Stomach (tissue), 9 donors: Measurements from ENCODE around the gene EIPR1. TPM values are rescaled to one million over a fixed set of nuclear protein-coding genes. Genes with fewer than 3 reads are reported as not detected.

Source experiments
- DNase-seq, 2 donors: peaks; one replicate each; pipeline versions ENCODE4 v3.0.0 to v3.0.0-alpha.2; 2013 to 2019
- H3K27ac ChIP-seq, 5 donors: fragments of 200-600 bp in 4 of 5; sonication (generic) in 4 of 5; one replicate each; pipeline ENCODE4 v1.5.1; 2013 to 2019; ENCODE audit warnings: mild to moderate bottlenecking in 1 of 5, moderate library complexity in 1 of 5
- H3K27me3 ChIP-seq, 3 donors: fragments of 200-600 bp; sonication (generic); one replicate each; pipeline ENCODE4 v1.5.1; 2017 to 2019; ENCODE audit warnings: mixed run types in 1 of 3
- H3K36me3 ChIP-seq, 4 donors: fragments of 200-600 bp; sonication (generic); 1 replicate in 3 of 4; 2 replicates in 1 of 4; pipeline ENCODE4 v1.5.1; 2016 to 2019
- H3K4me1 ChIP-seq, 4 donors: fragments of 200-600 bp; sonication (generic); one replicate each; pipeline ENCODE4 v1.5.1; 2016 to 2019
- H3K4me3 ChIP-seq, 4 donors: fragments of 200-600 bp; sonication (generic) in 3 of 4; one replicate each; pipeline ENCODE4 v1.5.1; 2016 to 2019; ENCODE audit warnings: mild to moderate bottlenecking in 1 of 4
- H3K9me3 ChIP-seq, 4 donors: fragments of 200-600 bp; sonication (generic); one replicate each; pipeline ENCODE4 v1.5.1; 2016 to 2019
- CTCF ChIP-seq, 7 experiments: fragments of 450-650 bp in 4 of 7; fragments of 200-600 bp in 3 of 7; sonication (generic) in 3 of 7; IDR thresholded peaks; one replicate each; pipeline ENCODE4 v1.5.1; 2016 to 2019; ENCODE audit warnings: antibody characterized with exemption in 7 of 7, control low read depth in 2 of 7, mild to moderate bottlenecking in 1 of 7
- EP300 ChIP-seq: sonication (generic); formaldehyde crosslinking; IDR thresholded peaks from one replicate; pipeline ENCODE4 v1.6.1; 2017; ENCODE audit warnings: antibody characterized with exemption
- POLR2A ChIP-seq, 4 donors: fragments of 450-650 bp; IDR thresholded peaks; one replicate each; pipeline ENCODE4 v1.6.1; 2016; ENCODE audit warnings: antibody characterized with exemption in 4 of 4, control low read depth in 2 of 4, mild to moderate bottlenecking in 1 of 4, moderate library complexity in 1 of 4
- POLR2AphosphoS5 ChIP-seq, 3 donors: sonication (generic); formaldehyde crosslinking; IDR thresholded peaks; one replicate each; pipeline ENCODE4 v1.6.1; 2016; ENCODE audit warnings: antibody characterized with exemption in 3 of 3
- WGBS, 5 donors: extraction: QIAGEN DNeasy Blood & Tissue Kit in 3 of 5; methylation state at CpG; one replicate each; pipeline versions ENCODE4 v1.1.5 to v1.1.7; 2013 to 2018; 5-methylcytosine and 5-hydroxymethylcytosine counted together
- intact Hi-C: fragments of 100-400 bp; cut with DNase I; formaldehyde crosslinking; loops from one replicate; pipeline ENCODE4 v1.15.1; 2023; ENCODE audit warnings: low total_unique reads
- polyA plus RNA-seq, 3 donors: library from polyadenylated mRNA; stranded (reverse); fragments of 200-250 nt; gene quantifications; one replicate each; pipeline ENCODE4 v1.2.3, GENCODE V29; 2013
- total RNA-seq, 5 donors: library from RNA; depleted of rRNA; stranded (reverse); fragments of >200 nt; gene quantifications; one replicate each; pipeline versions ENCODE4 v1.1.0 to v1.2.3, GENCODE V29; 2014 to 2016
- donor health status: healthy with polysubstance abuse.
- donor health status: Bipolar disorder and iron deficiency.
- donor health status: healthy.

Gene EIPR1
- total and polyA plus RNA-seq, 8 donors, result 1.2 to 39.4 (median 12.7) TPM

GRCh38 chr2:3160751-3161330 is 216.8 kb downstream of the EIPR1 start:
- peaks cover 0 to 18% (median 6%) of the 10 kb centered on the region in 4 donors for H3K36me3 ChIP-seq
- peaks cover 0 to 29% (median 20%) of the 10 kb centered on the region in 4 donors for H3K9me3 ChIP-seq
- no peak overlapping the region for H3K27ac ChIP-seq
- H3K27me3 ChIP-seq, result no peaks in the 10 kb centered on the region
- DNase-seq, result no peak
- WGBS, 5 donors, result 69 to 95% (median 91%) methylated on average over 6 of the region's 6 CpGs
- TF ChIP-seq EP300 (no peak), CTCF (IDR thresholded peaks at IDR 0.05) (no peak), POLR2A (IDR thresholded peaks at IDR 0.05) (no peak), POLR2AphosphoS5 (IDR thresholded peaks at IDR 0.05) (no peak)
- intact Hi-C loops, result no loop called here
- H3K4me1 ChIP-seq, result no peaks in the 10 kb centered on the region
- H3K4me3 ChIP-seq, result no peak overlapping the region

DNA sequence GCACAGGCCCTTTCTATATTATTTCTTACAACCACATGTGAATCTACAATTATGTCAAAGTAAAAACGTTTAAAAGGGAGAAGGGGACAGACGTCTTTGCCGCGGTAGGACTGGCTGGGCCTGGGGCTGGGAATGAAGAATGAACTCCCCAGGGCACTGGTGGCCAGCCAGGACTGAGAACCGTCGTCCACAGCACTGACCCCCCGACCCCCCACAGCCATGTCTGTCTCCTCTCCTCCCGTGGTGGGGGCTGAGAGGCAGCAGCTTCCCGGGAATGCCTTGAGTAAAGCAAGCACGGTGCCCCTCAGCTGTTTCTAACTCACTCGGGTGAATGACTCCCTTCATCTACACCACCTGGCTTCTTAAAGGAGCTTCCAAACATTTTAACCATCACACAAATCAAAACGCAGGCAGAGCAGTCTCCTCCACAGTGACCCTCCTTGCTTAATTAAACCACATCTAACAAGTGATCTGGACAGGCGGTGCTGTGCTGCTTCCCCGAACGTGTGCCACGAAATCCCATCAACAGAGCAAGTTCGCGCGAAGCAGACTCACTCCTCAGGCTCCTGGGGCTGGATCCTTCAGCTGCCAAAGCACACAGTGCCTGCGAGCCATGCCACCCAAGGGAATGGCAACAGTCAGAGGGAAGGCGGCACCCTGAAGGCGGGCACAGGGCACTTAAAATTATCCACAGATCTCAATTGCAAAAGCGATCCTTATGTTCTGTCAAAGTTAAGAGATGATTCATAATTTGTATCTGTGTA is 217.7 kb downstream of the EIPR1 start:
- DNase-seq, result no peak
- 80 to 91% (median 85%) methylated on average over 22 to 23 of the region's 23 CpGs for WGBS, 5 donors
- peaks cover 0 to 18% (median 6%) of the 10 kb centered on the region in 4 donors for H3K36me3 ChIP-seq
- peaks cover 0 to 26% (median 17%) of the 10 kb centered on the region in 4 donors for H3K9me3 ChIP-seq
- TF ChIP-seq POLR2A (IDR thresholded peaks at IDR 0.05), result no peak
- no peak for TF ChIP-seq CTCF (IDR thresholded peaks at IDR 0.05)
- TF ChIP-seq EP300, result no peak
- no peak for TF ChIP-seq POLR2AphosphoS5 (IDR thresholded peaks at IDR 0.05)
- intact Hi-C loops, result no loop called here
- no peak overlapping the region for H3K27ac ChIP-seq
- no peaks in the 10 kb centered on the region for H3K4me1 ChIP-seq
- H3K4me3 ChIP-seq, result no peak overlapping the region
- H3K27me3 ChIP-seq, result no peaks in the 10 kb centered on the region

DNA sequence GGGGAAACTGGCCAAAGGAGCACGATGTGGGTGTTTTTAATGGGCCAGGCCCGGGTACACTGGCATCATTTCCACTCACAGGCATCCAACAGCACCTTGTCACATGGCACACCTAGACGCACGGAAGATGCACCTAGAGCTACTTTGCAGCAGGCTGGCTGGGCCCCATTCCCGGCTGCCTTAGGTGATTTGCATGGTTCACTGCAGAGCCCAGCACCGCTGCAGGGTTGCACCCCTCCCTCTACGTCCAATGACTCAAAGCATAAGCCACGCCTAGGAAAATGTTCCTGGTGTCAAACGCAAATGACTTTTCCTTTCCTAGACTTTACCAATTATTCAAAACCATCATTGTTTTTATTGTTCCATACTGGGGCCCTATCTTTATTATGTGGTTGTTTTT is 222.9 kb downstream of the EIPR1 start:
- H3K9me3 ChIP-seq, result peaks cover 0 to 10% (median 2%) of the 10 kb centered on the region in 4 donors
- DNase-seq, result no peak
- peaks cover 0 to 20% (median 0%) of the 10 kb centered on the region in 4 donors for H3K36me3 ChIP-seq
- intact Hi-C loops, result no loop called here
- H3K4me3 ChIP-seq, result no peak overlapping the region
- WGBS, 5 donors, result 81 to 88% (median 87%) methylated on average over 9 of the region's 9 CpGs
- H3K27me3 ChIP-seq, result no peaks in the 10 kb centered on the region
- H3K27ac ChIP-seq, result no peak overlapping the region
- TF ChIP-seq EP300 (no peak), POLR2AphosphoS5 (IDR thresholded peaks at IDR 0.05) (no peak), POLR2A (IDR thresholded peaks at IDR 0.05) (no peak), CTCF (IDR thresholded peaks at IDR 0.05) (no peak)
- no peaks in the 10 kb centered on the region for H3K4me1 ChIP-seq

DNA sequence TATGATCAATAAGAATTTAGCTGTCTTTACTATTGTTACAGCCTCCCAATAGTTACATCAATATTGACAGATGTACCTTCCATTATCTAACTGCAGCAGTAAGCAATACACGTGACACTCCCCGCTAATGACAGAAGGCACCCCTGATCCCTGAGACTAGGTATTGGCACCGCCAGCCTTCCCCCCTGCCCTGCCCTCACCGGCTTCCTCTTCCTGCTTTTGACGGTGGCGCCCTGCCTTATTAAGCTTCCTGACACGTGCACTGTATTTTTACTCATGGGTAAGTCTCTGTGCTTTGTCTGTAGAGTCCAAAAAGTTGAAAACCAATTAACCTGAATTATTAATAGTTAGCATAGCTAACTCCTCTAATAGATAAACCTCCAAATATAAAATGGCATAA is 223.5 kb downstream of the EIPR1 start:
- Histone ChIP-seq H3K9me3 (peaks cover 0 to 10% (median 2%) of the 10 kb centered on the region in 4 donors), H3K4me1 (no peaks in the 10 kb centered on the region), H3K27me3 (no peaks in the 10 kb centered on the region), H3K27ac (no peak overlapping the region), H3K4me3 (no peak overlapping the region), H3K36me3 (peaks cover 0 to 20% (median 0%) of the 10 kb centered on the region in 4 donors)
- 69 to 83% (median 79%) methylated on average over 7 of the region's 7 CpGs for WGBS, 5 donors
- intact Hi-C loops, result no loop called here
- DNase-seq, result no peak
- no peak for TF ChIP-seq CTCF (IDR thresholded peaks at IDR 0.05)
